ENCODE data around the gene HAO1. TPM values are rescaled to one million over a fixed set of nuclear protein-coding genes. Genes with fewer than 3 reads are reported as not detected.

HAO1 gene
- total and polyA plus RNA-seq, 2 donors (not counting 3 experiments of a cell fraction or from before 2014, with no cell fraction given) = not detected

DNA sequence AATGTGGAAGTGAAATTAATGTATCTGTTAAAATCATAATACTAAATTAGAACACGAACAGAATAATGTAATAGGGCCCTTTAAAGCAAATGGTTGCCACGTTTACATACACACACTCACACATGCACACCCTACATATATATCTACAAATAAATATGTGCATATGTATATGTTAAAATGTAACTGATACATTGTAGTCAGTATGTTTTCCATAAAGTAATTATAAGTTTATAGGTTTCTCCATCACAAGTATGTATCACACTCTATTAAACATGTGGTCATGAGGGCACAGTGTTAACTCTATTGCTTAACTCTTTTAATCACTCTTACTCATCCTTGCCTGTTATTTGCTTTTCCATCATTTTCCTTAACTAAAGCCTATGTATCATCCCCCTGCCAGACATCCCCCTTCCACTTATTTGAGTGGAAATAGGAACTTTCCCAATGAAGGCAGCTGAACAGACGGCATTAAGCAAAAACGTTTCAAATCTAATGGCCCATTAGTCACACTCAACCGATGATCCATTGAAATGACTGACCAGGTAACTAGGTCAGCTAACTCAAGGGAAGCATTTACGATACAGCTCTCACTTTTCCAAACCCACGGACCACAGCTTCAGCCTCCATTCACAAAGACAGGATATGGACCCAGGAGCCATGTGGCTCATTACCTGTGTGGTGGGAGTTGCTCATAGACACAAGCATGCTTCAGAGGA, 89.3 kb downstream of the HAO1 start:
- Histone ChIP-seq H3K9ac (replicated peaks; ENCODE audit: extremely low read depth, insufficient read depth, low read length) (no peak overlapping the region), H2AFZ (ENCODE audit: low read depth, low read length) (no peak overlapping the region), H3K4me1 (ENCODE audit: control insufficient read depth, extremely low read depth, insufficient read depth, low read length) (peaks cover 5% of the 10 kb centered on the region), H3K79me2 (ENCODE audit: control insufficient read depth, insufficient read depth, low read length) (no peaks in the 10 kb centered on the region), H4K20me1 (replicated peaks; ENCODE audit: control insufficient read depth, extremely low read depth, insufficient read depth, low read length) (no peaks in the 10 kb centered on the region), H3K4me2 (ENCODE audit: insufficient read depth, low read length) (no peak overlapping the region), H3K4me3 (replicated peaks in 1 of 3; ENCODE audit: insufficient read depth in 1 of 3, low read depth in 1 of 3, low read length in 3 of 3) (no peak overlapping the region), H3K36me3 (ENCODE audit: control insufficient read depth in 2 of 2, extremely low read depth in 1 of 2, insufficient read depth in 2 of 2, low read length in 2 of 2) (no peaks in the 10 kb centered on the region), H3K27me3 (ENCODE audit: control insufficient read depth in 2 of 2, insufficient read depth in 2 of 2, low read length in 2 of 2) (no peaks in the 10 kb centered on the region), H3K9me3 (replicated peaks; ENCODE audit: control insufficient read depth, insufficient read depth, low read length) (no peaks in the 10 kb centered on the region), H3K27ac (ENCODE audit: insufficient read depth, low read depth, low read length) (no peak overlapping the region), H3K9me1 (replicated peaks; ENCODE audit: control insufficient read depth, extremely low read depth, insufficient read depth, low read length) (no peaks in the 10 kb centered on the region)
- intact Hi-C loops (cut with micrococcal nuclease) = no loop called here
- dilution Hi-C loops (cut with MboI; ENCODE audit: extremely low pct_ligation_motif_present, low sequenced_read_pairs) = no loop called here
- no peak for FAIRE-seq
- ChIA-PET CTCF (interaction anchor here (1.5 kb wide), 1 partner anchor 9 kb away, joined by 6 read pairs; no protein-coding TSS in a partner anchor), POLR2A (no interaction called here)
- no TSS peak for BruUV-seq (replicated peaks)
- DNase-seq (ENCODE audit: low read depth, low spot score) = no peak
- TF ChIP-seq JUN (IDR thresholded peaks at IDR 0.05; ENCODE audit: borderline replicate concordance, insufficient read depth, insufficient read length, low read depth) (no peak), POLR2AphosphoS5 (IDR thresholded peaks at IDR 0.05; ENCODE audit: insufficient read depth, low read depth, low read length) (no peak), FOS (IDR thresholded peaks at IDR 0.05; ENCODE audit: borderline replicate concordance, insufficient read depth, low read length) (no peak), GATA2 (IDR thresholded peaks at IDR 0.05; ENCODE audit: insufficient read depth, insufficient read length, low read depth, low read length) (no peak), EZH2 (IDR thresholded peaks at IDR 0.05; ENCODE audit: borderline replicate concordance, low read depth, low read length, severe bottlenecking) (no peak), POLR2A (IDR thresholded peaks at IDR 0.05; ENCODE audit: low read depth, low read length) (no peak), MYC (IDR thresholded peaks at IDR 0.05; ENCODE audit: low read depth, low read length) (no peak)
- TF ChIP-seq, protein P1, sequence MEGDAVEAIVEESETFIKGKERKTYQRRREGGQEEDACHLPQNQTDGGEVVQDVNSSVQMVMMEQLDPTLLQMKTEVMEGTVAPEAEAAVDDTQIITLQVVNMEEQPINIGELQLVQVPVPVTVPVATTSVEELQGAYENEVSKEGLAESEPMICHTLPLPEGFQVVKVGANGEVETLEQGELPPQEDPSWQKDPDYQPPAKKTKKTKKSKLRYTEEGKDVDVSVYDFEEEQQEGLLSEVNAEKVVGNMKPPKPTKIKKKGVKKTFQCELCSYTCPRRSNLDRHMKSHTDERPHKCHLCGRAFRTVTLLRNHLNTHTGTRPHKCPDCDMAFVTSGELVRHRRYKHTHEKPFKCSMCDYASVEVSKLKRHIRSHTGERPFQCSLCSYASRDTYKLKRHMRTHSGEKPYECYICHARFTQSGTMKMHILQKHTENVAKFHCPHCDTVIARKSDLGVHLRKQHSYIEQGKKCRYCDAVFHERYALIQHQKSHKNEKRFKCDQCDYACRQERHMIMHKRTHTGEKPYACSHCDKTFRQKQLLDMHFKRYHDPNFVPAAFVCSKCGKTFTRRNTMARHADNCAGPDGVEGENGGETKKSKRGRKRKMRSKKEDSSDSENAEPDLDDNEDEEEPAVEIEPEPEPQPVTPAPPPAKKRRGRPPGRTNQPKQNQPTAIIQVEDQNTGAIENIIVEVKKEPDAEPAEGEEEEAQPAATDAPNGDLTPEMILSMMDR (IDR thresholded peaks at IDR 0.05; ENCODE audit: extremely low read depth in 1 of 2, insufficient read depth in 1 of 2, low read depth in 1 of 2, low read length in 2 of 2) = no peak
- TF ChIP-seq, protein P2, sequence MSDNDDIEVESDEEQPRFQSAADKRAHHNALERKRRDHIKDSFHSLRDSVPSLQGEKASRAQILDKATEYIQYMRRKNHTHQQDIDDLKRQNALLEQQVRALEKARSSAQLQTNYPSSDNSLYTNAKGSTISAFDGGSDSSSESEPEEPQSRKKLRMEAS (IDR thresholded peaks at IDR 0.05; ENCODE audit: insufficient read depth, insufficient read length) = no peak

Data from endothelial cell of umbilical vein (primary cell).